Measurements from ENCODE around the gene KCTD17.

The KCTD17 gene

GRCh38 chr22:37069319-37069718, 17.8 kb downstream of the KCTD17 start:
- Histone ChIP-seq H3K9ac (ENCODE audit: low read length) (no peak overlapping the region), H4K20me1 (ENCODE audit: insufficient read depth, low read length) (no peaks in the 10 kb centered on the region), H3K9me3 (ENCODE audit: low read length) (no peaks in the 10 kb centered on the region), H3K27ac (ENCODE audit: low read depth, low read length, poor library complexity, severe bottlenecking) (no peak overlapping the region), H3F3A (ENCODE audit: insufficient read depth, low read length) (no peaks in the 10 kb centered on the region), H3K4me1 (ENCODE audit: insufficient read depth, low read length, severe bottlenecking) (no peaks in the 10 kb centered on the region), H3K4me2 (ENCODE audit: low read length) (no peak overlapping the region), H3K27me3 (ENCODE audit: insufficient read depth, low read length) (0 out of 2 replicates have a peak, but pooled peaks cover 5% of the 10 kb centered on the region), H2AFZ (ENCODE audit: low read length) (no peak overlapping the region), H3K79me2 (ENCODE audit: insufficient read depth, low read length) (no peaks in the 10 kb centered on the region), H3K4me3 (ENCODE audit: low read depth, low read length, poor library complexity, severe bottlenecking) (no peak overlapping the region), H3K9me2 (ENCODE audit: low read depth, low read length) (no peaks in the 10 kb centered on the region), H3K36me3 (ENCODE audit: insufficient read depth, low read length) (no peaks in the 10 kb centered on the region)
- TF ChIP-seq EZH2 (IDR thresholded peaks at IDR 0.05; ENCODE audit: borderline replicate concordance, low read length) (no peak), CTCF (IDR thresholded peaks at IDR 0.05; ENCODE audit: low read length) (no peak)

GRCh38 chr22:37069719-37070118, 18.2 kb downstream of the KCTD17 start:
- no peak for TF ChIP-seq CTCF (IDR thresholded peaks at IDR 0.05; ENCODE audit: low read length)
- no peak for TF ChIP-seq EZH2 (IDR thresholded peaks at IDR 0.05; ENCODE audit: borderline replicate concordance, low read length)
- Histone ChIP-seq H3K79me2 (ENCODE audit: insufficient read depth, low read length) (no peaks in the 10 kb centered on the region), H3K9ac (ENCODE audit: low read length) (no peak overlapping the region), H3K4me1 (ENCODE audit: insufficient read depth, low read length, severe bottlenecking) (no peaks in the 10 kb centered on the region), H3K9me2 (ENCODE audit: low read depth, low read length) (no peaks in the 10 kb centered on the region), H4K20me1 (ENCODE audit: insufficient read depth, low read length) (no peaks in the 10 kb centered on the region), H3F3A (ENCODE audit: insufficient read depth, low read length) (no peaks in the 10 kb centered on the region), H3K36me3 (ENCODE audit: insufficient read depth, low read length) (no peaks in the 10 kb centered on the region), H3K4me3 (ENCODE audit: low read depth, low read length, poor library complexity, severe bottlenecking) (no peak overlapping the region), H2AFZ (ENCODE audit: low read length) (no peak overlapping the region), H3K27me3 (ENCODE audit: insufficient read depth, low read length) (0 out of 2 replicates have a peak, but pooled peaks cover 5% of the 10 kb centered on the region), H3K27ac (ENCODE audit: low read depth, low read length, poor library complexity, severe bottlenecking) (no peak overlapping the region), H3K9me3 (ENCODE audit: low read length) (no peaks in the 10 kb centered on the region), H3K4me2 (ENCODE audit: low read length) (no peak overlapping the region)

- Histone ChIP-seq H4K20me1 (ENCODE audit: insufficient read depth, low read length) (no peaks in the 10 kb centered on the region), H3K27me3 (ENCODE audit: insufficient read depth, low read length) (0 out of 2 replicates have a peak, but pooled peaks cover 5% of the 10 kb centered on the region), H3K9ac (ENCODE audit: low read length) (no peak overlapping the region), H3K9me2 (ENCODE audit: low read depth, low read length) (no peaks in the 10 kb centered on the region), H3K9me3 (ENCODE audit: low read length) (no peaks in the 10 kb centered on the region), H3F3A (ENCODE audit: insufficient read depth, low read length) (no peaks in the 10 kb centered on the region), H2AFZ (ENCODE audit: low read length) (no peak overlapping the region), H3K4me2 (ENCODE audit: low read length) (no peak overlapping the region), H3K27ac (ENCODE audit: low read depth, low read length, poor library complexity, severe bottlenecking) (no peak overlapping the region), H3K36me3 (ENCODE audit: insufficient read depth, low read length) (no peaks in the 10 kb centered on the region), H3K4me1 (ENCODE audit: insufficient read depth, low read length, severe bottlenecking) (no peaks in the 10 kb centered on the region), H3K4me3 (ENCODE audit: low read depth, low read length, poor library complexity, severe bottlenecking) (no peak overlapping the region), H3K79me2 (ENCODE audit: insufficient read depth, low read length) (no peaks in the 10 kb centered on the region)
- no peak for TF ChIP-seq EZH2 (IDR thresholded peaks at IDR 0.05; ENCODE audit: borderline replicate concordance, low read length)
- no peak for TF ChIP-seq CTCF (IDR thresholded peaks at IDR 0.05; ENCODE audit: low read length)
These were observed 18.8 kb downstream of the KCTD17 start for GRCh38 chr22:37070334-37070733.
